GM19463 (cell line): ENCODE data around the gene MSI2.
A peak's percentile ranks its signal among the peaks of the same experiment; 100 is the strongest.

Source experiments
- ATAC-seq: cut with Tn5 transposase; IDR thresholded peaks from one replicate; pipeline ENCODE4 v1.9.1; 2021; ENCODE audit warnings: mild to moderate bottlenecking, moderate library complexity; ENCODE audit not compliant: unreplicated experiment

The MSI2 gene

DNA sequence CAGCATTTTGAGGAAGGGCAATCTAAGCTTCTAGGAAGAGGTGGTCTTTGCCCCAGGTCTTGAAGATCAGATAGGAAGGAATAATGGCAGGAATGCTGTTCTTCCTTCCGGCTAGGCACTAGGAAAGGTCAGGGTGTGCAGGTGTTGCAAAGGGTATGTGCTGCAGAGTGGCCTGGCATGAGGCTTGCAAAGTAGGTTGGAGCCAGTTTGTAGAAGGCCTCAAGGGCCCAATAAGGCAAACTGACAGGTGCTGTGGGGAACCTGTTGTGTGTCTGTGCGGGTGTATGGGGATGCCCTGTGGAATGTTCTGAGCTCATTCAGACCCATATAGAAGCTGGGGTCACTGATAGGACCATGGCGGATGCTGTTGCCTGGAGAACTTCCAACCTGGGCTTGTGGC is 12.7 kb downstream of the MSI2 start:
- no peak for ATAC-seq

DNA sequence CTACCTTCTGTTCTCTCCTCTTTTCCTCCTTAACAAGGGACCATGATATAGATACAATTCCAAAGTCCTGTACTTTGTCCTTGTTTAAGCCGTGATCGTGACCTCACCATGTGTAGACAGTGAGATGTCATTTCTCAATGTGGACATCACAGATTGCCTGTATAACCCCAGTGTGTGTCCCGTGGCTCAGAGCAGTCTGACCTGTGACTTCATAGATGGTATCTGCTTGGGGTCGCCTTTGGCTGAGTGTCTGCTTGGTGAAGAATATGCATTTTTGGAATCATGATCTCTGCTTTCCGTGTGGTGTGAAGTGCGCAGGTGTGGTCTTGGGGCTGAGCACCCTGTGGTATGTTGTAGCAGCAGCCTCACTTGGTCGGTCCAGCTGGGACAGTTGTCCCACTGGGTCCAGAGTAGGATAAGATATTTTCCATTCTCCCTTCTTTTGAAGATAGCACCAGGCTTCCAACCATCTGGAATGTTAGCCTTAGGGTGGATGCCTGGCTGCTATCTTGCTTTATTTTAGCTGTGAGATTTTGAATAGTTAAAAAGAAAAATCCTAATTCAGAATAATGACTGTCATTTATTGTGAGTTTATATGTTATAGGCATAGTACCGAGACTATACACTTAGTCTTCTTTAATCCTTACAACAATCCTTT is 13.4 kb downstream of the MSI2 start:
- ATAC-seq: no peak

DNA sequence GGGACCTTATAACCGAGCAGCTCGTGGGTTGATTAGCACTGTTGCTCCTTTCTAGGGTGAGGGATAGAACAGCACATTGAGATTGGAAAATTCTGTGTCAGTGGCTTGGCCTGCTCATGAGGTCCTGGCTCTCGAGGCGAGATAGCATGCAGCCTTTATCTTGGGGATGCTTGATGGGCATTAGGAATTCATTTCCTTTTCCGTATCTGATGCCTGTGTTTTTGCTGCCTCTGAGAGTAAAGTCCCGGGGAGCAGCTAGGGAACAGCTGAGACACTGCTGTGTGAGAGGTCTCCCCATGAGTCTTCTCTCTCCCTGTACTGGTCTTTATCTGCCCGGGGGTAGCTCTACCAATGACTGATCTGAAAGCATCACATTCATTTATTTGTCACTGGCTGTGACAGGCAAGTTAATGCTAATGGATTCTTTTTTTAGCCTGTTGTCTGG is 14.5 kb downstream of the MSI2 start:
- no peak for ATAC-seq

DNA sequence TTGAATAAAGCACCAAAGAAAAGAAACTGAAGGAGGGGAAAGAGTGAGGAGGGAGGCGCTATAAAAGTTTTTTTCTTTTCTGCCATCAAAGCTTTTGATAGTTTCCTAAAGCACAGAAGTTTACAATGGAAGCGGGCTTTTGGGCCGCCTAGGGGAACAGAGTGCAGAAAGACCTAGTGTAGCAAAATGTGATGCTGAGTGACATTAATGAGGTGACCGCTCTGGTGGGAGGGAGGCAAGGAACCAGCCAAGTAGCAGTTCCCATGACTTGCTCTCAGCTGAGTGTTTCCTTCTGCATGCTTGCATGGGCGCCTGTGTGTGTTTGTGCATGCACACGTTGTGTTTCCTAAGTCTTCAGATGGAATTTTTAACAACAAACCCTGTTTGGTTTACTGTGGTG is 15.5 kb downstream of the MSI2 start:
- ATAC-seq: no peak

DNA sequence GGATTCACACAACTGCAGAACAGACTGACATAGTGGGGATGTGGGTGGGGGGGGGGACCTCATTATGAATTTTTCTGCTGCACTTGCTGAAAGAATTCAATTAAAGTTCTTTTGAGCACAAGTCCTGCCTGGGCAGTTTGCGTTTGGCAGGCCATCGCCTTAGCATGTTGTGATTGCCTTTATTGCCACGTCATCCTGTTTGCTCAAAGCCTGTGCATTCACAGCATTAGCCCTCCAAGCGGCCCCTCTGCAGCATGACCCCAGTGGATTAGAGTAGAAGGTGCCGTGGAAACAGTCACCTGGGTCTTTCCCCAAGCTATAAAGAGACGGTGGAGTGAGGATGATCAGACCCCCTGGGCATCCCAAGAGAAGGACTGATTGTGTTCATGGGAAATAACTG is 17.2 kb downstream of the MSI2 start:
- no peak for ATAC-seq

DNA sequence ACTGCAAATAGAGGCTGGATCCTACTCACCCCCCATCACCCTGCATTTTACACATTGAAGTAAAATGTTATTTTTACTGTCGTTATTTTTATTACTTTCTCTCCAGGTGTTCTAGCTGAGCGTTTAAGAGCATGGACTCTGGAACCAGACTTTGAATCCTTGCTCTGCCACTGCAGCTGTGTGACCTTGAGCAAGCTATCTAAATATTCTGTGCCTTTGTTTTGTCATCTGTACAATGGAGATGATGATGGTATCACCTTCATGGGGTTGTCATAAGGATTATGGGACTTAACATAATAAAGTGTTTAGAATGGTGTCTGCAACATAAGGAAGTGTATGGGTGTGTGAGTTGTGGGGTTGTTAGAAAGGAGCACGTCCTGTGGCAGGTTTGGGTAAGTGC is 17.8 kb downstream of the MSI2 start:
- no peak for ATAC-seq

DNA sequence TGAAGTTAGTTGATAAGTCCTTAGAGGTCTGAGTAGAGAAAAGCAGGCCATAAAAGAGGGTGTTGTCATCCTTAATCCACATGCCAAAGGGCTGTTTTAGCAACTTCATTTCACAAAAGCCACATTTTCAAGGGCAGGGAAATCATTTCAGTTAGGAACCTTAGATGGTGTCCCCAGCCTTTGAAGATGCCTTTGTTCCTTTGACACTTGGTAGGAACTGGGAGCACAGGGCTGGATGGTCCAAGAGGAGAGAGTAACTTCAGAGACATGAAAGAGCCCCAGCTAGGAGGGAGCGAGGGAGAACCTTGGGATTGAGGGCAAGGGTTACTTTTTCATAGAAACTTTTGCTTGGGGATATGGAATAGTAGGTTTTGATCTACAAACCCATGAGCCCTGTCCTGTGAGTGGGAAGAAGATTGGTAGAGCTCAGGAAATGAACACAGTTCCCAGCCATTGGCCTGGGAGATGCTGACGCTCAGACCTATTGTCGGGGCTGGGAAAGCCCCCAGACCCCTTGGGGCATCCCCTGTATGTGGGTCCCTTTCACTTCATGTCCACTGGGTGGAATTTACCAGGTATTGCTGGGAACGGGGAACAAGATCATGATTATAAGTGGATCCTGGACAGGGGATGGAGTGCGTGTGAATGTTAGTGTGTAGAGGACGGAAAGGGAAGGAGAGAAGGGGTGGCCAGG is 18.9 kb downstream of the MSI2 start:
- ATAC-seq: no peak

DNA sequence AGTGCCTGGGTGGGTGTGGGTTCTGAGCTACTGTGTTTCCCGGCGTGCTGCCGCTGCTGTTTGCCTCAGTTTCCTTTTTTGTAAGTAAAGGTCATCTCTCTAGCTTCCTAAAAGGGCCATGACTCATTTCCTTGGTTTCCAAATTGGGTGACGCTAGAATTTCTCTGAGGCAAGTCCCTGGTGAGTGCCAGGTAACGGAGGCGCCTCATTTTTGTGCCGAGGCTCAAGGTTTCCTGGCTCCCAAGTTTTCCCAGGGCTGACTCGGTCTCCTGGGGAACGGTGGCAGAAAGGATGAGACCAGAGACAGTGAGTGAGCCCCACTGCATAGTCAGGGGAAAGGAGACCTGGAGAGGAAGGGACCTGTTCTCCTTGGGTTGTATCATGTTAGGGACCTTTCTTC is 20.3 kb downstream of the MSI2 start:
- ATAC-seq: no peak

DNA sequence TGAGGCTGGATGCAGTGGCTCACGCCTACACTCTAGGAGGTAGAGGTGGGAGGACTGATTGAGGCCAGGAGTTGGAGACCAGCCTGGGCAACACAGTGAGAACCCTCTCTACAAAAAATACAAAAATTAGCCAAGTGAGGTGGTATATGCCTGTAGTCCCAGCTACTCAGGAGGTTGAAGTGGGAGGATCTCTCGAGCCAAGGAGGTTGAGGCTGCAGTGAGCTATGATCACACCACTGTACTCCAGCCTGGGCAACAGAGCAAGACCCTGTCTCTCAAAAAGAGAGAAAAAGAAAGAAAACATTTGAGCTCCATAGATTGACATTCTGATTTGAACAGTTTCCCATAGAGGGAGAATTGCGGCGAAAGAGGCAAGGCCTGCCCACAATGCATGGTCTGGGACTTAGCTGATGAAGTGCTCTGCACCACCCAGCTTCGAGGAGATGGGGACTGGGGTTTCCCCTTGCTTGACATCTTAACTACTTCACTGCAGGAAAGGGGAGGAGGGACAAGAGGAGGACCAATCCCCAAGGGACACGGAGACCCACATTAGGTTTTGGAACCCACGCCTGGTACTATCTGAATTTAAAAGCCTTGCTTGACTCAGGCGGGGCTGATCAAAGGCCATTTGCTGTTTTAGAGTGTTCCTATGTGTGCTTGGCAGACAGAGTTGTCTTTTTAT is 21.7 kb downstream of the MSI2 start:
- no peak for ATAC-seq

DNA sequence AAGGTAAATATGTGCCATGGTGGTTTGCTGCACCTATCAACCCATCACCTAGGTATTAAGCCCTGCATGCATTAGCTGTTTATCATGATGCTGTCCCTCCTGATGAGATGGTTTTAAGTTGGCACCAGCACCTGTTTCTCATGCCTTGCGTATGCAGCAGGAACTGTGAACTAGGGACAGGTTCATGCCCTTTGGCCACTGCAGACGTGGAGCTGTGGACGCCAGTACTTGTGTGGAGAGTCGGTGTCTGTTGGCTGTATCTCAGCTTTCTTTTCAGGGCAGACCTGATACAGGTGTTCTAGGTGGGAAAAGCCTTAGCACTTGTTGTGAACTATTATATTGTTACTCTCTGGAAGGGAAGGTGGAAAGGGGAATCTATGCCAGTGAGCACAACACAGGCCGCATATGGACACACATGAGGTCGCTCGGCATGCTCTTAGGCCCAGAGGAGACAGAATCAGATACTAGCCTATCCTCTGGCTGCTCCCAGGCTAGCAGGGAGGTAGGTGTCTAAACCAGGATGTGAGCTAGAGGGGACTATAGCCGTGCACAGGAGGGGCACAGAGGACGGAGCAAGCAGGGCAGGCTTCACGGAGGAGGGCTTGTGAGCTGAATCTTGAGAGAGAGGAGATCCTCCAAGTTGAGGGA is 22.5 kb downstream of the MSI2 start:
- ATAC-seq: no peak

DNA sequence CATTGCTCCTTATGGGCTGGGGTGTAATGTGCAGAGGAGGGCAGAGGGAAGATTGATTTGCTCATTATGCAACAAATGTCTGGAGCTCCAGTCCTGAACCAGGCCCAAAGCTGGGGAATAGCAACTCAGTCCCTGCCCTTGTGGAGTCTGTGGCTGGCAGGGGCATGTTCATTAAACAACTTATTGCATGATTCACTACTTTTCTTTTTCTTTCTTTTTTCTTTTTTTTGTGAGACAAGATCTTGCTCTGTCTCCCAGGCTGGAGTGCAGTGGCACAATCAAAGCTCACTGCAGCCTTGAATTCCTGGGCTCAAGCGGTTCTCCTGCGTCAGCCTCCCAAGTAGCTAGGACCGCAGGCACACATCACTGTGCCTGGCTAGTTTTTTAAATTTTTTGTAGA is 23.1 kb downstream of the MSI2 start:
- no peak for ATAC-seq

DNA sequence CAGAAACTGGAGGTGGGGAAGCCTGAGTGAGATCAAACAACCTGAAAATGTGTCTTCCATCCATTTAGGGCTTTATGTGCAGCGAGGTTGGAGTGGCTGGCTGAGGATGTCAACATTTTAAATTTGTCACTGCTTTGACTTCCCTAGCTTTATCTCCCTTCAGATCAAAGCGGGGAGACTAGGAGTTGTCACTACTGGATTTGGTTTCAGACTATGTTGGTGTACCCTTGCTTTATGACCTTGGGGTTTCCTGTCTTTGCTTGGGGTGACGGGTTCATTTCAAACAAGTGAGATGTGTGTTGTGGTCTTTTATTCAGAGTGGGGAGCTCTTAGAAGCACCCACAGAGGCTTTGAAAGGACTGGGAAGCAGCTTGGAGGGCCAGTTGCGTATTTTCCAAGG is 25.6 kb downstream of the MSI2 start:
- no peak for ATAC-seq

DNA sequence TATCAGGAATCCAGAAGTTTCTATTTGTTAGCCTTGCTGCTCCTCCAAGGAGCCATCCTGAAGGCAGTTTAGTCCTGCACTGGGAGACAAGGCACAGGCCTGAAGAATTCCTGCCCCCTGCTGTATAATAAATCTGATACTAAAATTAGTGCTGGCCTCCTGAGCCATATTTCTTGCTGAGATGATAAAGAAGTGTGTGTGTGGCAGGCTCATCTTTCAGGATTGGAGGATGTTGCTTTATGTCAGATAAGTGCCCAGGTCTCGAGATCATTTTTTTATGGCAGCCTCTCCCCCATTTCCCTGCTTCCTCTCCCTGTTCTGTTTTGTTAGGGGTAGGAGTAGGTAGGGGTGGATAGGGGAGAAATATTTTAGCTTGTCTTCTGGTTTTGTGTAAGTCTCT is 26.0 kb downstream of the MSI2 start:
- ATAC-seq: no peak

DNA sequence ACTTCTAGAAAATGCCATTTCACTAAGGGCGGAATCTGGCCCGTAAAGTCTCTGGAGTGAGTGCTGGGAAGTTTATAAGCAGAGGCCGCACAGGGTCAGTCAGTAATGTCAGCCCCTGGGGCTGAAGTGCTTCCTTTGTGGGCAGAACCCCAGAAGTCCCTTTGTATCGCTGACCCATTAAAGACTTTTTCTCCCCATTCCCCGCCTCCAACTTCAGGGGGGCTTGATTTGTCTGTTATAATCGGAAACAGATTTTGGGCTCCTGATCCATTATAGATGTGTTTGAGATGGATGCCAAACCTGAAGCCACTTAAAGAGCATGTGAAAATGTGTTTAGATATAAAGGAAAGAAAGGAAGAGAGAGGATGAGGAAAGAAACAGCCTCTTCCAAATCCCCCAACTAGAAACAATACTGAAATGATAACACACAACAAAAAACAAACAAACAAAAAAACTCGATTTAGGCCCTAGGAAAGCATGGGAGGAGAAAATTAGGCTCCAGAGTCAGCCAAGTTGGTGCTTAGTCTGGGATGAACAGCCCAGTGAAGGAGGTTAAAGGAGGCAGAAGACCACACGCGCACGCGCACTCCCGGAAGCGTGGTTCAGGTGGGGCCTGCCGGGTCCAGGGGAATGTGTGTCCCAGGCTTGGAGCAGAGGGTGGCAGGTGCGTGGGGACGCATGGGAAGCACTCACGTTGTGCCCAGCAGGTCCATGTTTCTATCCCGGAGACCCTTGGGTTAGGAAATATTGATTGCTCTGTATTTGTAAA is 27.1 kb downstream of the MSI2 start:
- ATAC-seq: no peak

DNA sequence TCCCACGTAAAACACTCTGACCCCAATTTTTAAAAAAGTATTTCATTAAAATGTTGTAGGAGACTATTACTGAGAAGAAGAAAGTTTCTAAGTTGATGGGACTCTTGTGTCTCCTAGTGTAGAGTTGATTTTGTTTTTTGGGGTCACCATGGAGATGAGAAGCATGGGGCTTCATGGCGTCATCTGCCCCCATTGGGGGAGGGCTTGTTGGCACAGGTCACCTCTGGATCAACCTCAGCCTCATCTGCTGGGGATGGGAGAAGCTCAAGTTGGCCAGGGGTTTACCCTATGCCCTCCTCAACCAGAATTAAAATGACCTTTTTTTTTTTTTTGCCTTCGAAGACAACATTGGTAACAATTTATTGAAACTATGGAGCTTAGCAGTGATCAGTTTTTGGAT is 28.3 kb downstream of the MSI2 start:
- ATAC-seq: no peak

DNA sequence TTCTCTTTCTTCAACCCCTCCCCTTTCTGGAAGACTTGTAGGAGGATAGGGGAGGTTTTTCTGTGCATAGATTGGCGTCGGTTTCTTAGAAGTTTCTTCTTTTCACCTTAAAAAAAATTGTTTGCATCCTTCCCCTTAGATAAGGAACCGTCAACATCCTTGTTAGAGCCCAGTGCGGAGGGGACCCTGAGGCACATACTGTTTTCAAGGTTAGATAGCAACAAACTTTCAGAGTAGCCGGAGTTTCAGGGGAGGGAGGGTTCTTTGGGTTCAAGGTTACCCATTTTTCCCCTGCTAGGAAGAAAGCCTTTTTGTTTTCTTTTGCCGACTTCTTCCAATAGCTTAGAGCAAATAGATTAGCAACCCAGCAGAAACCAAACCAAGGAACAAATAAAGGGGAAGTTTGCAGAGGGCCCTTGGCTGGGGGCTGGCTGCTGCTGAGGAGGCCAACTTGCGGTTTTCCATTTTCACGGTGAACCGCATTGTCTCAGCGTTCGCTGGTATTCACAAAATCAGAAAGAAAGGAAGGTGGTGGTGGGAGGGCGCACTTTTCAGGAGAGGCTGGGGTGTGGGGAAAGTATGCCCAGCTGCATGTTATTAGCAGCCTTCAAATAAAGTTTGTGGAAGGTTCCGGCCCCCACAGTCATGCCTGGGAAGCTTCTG is 28.8 kb downstream of the MSI2 start:
- peak; percentile 78 for ATAC-seq

DNA sequence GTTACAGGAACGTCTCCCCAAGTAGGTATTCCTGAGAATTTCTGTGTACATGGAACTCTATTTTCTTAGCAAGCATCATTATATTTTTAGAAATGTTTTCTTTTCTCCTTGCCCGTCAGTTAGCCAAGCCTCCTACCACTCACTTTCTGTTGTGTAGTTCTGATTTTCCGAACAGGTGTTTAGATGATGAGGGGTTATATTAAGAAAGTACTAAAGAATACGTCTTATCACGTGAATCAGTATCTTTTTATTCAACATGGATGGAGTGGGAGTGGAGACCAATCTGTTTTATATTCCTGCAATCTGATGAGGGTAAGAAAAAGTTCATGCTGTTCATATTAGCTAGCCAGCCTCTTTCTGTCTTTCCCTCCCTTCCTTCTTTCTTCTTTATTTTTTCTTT is 29.4 kb downstream of the MSI2 start:
- ATAC-seq: no peak

DNA sequence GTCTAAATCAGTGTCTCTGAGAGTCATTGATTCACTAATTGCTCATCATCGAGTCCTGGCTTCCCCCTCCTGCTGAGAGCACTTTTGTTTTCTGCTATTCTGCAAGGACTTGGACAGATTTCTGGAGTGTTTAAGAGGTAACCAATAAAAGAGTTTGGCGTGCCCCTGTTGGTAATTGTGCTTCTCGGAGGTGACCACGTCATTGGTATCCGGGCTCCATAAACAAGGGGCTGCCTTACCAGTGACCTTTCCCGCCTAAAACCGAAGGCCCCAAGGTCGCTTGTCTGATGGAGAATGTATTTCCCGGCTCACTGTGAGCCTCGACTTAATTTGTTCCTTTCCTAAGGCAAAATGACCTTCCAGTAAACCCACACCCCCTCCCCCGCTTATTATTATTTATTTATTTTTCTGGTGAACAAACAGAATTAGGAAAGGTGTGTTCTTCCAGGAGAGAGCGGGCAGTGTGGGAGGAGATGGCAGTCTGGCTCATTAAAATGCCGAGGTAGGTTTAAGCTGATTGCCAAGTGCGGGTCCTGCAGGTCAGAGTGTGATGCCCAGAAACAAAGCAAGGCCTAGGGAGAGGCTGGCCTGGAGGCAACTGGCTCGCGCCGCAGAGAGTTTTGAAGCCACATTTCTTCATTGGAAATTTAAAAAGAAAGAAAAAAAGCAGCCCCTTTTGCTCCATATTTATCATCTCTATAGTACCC is 30.2 kb downstream of the MSI2 start:
- no peak for ATAC-seq

DNA sequence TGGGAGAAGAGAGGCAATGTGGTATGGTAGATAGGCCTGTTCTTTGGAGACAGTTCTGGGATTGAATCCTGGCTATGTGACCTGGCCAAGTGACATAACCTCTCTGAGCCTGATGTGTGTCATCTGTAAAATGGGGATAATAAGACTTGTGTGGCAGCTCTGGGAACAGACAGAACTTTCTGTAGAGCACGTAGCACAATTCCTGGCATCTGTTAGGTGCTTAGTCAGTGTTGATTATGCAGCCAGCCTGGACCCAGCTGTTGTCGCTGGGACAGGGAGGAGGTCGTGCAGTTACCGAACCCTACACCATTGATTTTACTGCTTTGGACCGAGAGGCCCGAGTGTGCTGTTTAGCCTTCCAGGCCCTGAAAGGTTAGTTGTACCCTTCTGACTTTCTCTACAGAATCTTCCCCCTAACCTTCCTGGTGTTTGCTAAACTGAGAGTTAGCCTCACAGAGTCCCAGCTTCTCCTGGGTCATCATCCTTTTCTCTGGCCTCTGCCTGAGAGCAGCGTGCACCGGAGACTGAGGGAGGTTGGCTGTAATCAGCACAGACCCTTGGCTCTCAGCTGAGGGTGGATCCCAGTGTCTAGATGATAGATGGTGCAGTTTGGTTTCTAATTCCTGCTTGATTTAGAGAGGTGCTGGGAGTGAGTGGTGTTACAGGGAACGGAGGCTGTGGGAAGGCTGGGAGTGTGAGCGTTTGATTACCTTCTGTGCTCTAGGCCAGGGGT is 31.9 kb downstream of the MSI2 start:
- no peak for ATAC-seq
